RWPE1 (cell line): Measurements from ENCODE around the gene CSTPP1.

Source experiments
- CTCF ChIA-PET: fragments of 350-600 bp; sonication (Branson Sonifier 250); formaldehyde crosslinking; extraction: SDS; loops from one replicate; lab custom pipeline; 2021; lab: Yijun Ruan, JAX
- POLR2A ChIA-PET: fragments of 400-600 bp; formaldehyde crosslinking; extraction: SDS; loops from one replicate; lab custom pipeline; 2020; ENCODE audit warnings: antibody characterized with exemption; ENCODE audit not compliant: low non-redundant PET; lab: Yijun Ruan, JAX
- DNase-seq: peaks from one replicate; pipeline ENCODE4 v3.0.0; 2012; ENCODE audit warnings: low spot score
- H3K27ac ChIP-seq: fragments of 450-650 bp; 2 replicates; pipeline ENCODE4 v1.5.1; 2017
- TF ChIP-seq, protein P1 (sequence below): fragments of 450-650 bp; conservative IDR thresholded peaks from 2 replicates; pipeline ENCODE4 v1.5.1; 2017; ENCODE audit warnings: low read depth, mild to moderate bottlenecking

CSTPP1 gene

GRCh38 chr11:47121056-47121455 lies 184.5 kb downstream of the CSTPP1 start:
- POLR2A ChIA-PET = no interaction called here
- H3K27ac ChIP-seq = no peak overlapping the region
- DNase-seq = no peak
- TF ChIP-seq, protein P1, sequence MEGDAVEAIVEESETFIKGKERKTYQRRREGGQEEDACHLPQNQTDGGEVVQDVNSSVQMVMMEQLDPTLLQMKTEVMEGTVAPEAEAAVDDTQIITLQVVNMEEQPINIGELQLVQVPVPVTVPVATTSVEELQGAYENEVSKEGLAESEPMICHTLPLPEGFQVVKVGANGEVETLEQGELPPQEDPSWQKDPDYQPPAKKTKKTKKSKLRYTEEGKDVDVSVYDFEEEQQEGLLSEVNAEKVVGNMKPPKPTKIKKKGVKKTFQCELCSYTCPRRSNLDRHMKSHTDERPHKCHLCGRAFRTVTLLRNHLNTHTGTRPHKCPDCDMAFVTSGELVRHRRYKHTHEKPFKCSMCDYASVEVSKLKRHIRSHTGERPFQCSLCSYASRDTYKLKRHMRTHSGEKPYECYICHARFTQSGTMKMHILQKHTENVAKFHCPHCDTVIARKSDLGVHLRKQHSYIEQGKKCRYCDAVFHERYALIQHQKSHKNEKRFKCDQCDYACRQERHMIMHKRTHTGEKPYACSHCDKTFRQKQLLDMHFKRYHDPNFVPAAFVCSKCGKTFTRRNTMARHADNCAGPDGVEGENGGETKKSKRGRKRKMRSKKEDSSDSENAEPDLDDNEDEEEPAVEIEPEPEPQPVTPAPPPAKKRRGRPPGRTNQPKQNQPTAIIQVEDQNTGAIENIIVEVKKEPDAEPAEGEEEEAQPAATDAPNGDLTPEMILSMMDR = no peak
- CTCF ChIA-PET = interaction anchor here (0.6 kb wide), 1 partner anchor 39 kb away, joined by 3 read pairs; no protein-coding TSS in a partner anchor

GRCh38 chr11:47121731-47122130 lies 185.2 kb downstream of the CSTPP1 start:
- DNase-seq = no peak
- CTCF ChIA-PET = interaction anchor here (0.6 kb wide), 1 partner anchor 40 kb away, joined by 3 read pairs; no protein-coding TSS in a partner anchor
- TF ChIP-seq, protein P1 = no peak
- no peak overlapping the region for H3K27ac ChIP-seq
- POLR2A ChIA-PET = no interaction called here

- CTCF ChIA-PET = interaction anchor here (0.9 kb wide), 1 partner anchor 30 kb away, joined by 3 read pairs; no protein-coding TSS in a partner anchor
Measured at GRCh38 chr11:47123094-47123493, 186.5 kb downstream of the CSTPP1 start.

DNA sequence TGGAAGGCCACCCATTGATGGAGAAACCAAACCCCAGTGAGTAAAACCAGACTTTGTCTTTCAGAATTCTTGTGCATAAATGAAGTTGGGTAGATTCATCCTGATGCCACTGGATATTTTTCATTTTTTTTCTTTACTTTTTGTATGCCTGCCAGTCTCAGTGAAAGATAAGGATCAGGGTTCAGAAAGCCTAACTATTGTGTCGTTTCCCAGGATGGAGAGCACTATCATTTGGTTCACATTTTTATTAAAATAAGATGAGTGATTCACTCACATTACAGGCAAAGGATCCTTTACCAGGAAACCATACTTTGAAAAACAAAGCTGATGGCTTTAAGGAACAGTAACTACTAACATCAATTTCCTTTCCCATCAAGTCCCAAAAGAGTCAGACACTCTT lies 188.1 kb downstream of the CSTPP1 start:
- CTCF ChIA-PET = no interaction called here
- TF ChIP-seq, protein P1 = no peak
- POLR2A ChIA-PET = no interaction called here
- DNase-seq = no peak
- no peak overlapping the region for H3K27ac ChIP-seq

More at GRCh38 chr11:47123094-47123493, 186.5 kb downstream of the CSTPP1 start:
- no peak overlapping the region for H3K27ac ChIP-seq
- no peak for DNase-seq
- TF ChIP-seq, protein P1 = no peak
- POLR2A ChIA-PET = no interaction called here

DNA sequence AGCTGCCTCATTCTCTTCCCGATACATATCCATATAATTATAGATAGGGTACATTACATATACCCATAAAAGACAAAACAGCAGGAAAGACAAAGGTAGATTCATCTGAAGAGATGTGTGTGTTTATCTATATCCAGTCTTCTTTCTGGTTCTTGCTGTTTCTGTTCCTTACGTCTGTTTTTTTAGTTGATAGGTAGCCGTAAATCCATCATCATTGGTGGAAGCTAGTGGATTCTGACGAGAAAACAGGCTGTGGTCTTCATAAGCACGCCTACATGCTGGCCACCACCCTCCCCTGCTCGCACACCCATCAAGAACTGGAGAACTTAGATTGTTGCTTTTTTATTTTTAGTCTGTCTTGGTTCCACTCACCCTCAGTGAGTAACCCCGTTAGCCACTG lies 188.5 kb downstream of the CSTPP1 start:
- no peak overlapping the region for H3K27ac ChIP-seq
- DNase-seq = no peak
- CTCF ChIA-PET = no interaction called here
- TF ChIP-seq, protein P1 = no peak
- POLR2A ChIA-PET = no interaction called here

- POLR2A ChIA-PET = no interaction called here
- no peak for DNase-seq
- CTCF ChIA-PET = no interaction called here
Measured at GRCh38 chr11:47127213-47127612, 190.7 kb downstream of the CSTPP1 start.

More at GRCh38 chr11:47127213-47127612, 190.7 kb downstream of the CSTPP1 start:
- TF ChIP-seq, protein P1 = no peak
- no peak overlapping the region for H3K27ac ChIP-seq
